Subcutaneous preadipocyte (primary cell): Measurements from ENCODE around the gene CFAP206. TPM values are rescaled to one million over a fixed set of nuclear protein-coding genes. Genes with fewer than 3 reads are reported as not detected.

Experiments used
- small RNA-seq: library from RNA; depleted of rRNA; stranded (forward); fragments of <200 nt; gene quantifications from one replicate; pipeline ENCODE3, GENCODE V24; 2012
- total RNA-seq: library from RNA; depleted of rRNA; stranded (reverse); fragments of >200 nt; gene quantifications from 2 replicates; pipeline ENCODE4 v1.2.3, GENCODE V29; 2012

The CFAP206 gene
- total RNA-seq: 0.20 and 0.37 TPM in 2 replicates

GRCh38 chr6:87407901-87408720 lies at the start of gene CFAP206:
Gene CFAP206, plus strand, starts transcription at chr6:87407972. Its CDS starts 1,868 bp downstream, at chr6:87409840.

DNA sequence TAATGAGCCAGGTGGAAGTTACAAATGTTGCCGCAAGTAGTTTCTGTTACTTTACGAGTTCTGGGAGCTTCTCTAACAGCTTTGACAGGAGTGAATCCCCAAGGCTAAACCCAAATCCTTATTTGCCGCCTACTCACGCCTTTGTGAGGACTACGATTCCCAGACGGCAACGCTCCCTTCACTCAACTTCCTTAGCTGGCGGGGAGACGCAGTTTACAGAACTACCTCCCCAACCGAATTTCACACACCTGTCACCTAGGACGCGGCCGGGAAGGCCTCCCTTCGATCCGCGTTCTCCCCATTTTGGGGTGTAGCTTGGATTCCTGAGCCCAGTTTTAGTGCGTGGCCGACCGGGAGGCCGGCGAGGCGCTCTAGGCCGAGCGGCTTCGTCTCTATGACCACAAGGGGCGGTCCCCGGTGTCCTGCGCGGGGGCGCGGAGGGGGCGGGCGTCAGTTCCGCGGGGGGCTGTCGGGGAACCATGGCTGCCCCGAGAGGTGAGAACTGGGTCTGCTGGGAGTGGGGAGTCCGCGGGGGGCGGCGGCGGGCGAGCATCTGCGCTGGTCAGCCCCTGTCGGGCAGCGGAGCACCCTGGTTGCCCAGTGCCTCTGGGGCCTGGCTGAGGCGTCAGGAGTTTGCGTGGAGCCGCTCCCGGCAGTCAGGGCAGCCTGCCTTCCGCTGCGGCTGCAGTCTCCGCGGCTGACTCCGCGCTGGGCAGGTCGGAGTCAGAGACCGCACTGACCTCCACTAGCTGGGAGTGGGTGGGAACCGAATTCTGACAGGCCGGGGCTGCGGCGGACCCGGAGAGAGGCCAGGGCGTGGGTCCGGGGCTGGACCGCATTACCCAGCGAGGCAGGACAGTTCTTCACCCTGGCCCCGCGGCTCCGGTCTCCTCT lies 65.0 kb downstream of the CFAP206 start, which contains the start of gene SLC35A1:
SLC35A1 (plus strand) TSS at position 450 of the 894 bp plus-strand sequence; CDS start at position 480, 30 bp downstream.

Small RNA genes within 50 kb of the gene (small RNA-seq; reads per million reads assigned to genes)
- gene AL049697.2 (not detected), gene RNU6-444P (not detected)

Other genes with a start within 250 kb of the CFAP206 start
- gene SMIM8, start 85.4 kb upstream of the CFAP206 start, total RNA-seq: 4.4 and 5.3 TPM in 2 replicates
- gene GJB7, start 78.7 kb upstream of the CFAP206 start, total RNA-seq: not detected in 2 replicates
- 2.7 and 2.9 TPM in 2 replicates for gene C6orf163, start 63.2 kb upstream of the CFAP206 start, total RNA-seq
- 12.9 and 15.6 TPM in 2 replicates for gene SLC35A1, start 65.0 kb downstream of the CFAP206 start, total RNA-seq
- gene RARS2, start 182.0 kb downstream of the CFAP206 start, total RNA-seq: 27.6 and 29.1 TPM in 2 replicates
- 29.4 and 34.2 TPM in 2 replicates for gene ORC3, start 182.2 kb downstream of the CFAP206 start, total RNA-seq